ENCODE measurements around the gene OXGR1. TPM values are rescaled to one million over a fixed set of nuclear protein-coding genes. Genes with fewer than 3 reads are reported as not detected.

The OXGR1 gene
- total and polyA plus RNA-seq, 2 of the 8 experiments (the other 6 are each of a cell fraction or from before 2014, with no cell fraction given) = 0.34 to 1.8 TPM

DNA sequence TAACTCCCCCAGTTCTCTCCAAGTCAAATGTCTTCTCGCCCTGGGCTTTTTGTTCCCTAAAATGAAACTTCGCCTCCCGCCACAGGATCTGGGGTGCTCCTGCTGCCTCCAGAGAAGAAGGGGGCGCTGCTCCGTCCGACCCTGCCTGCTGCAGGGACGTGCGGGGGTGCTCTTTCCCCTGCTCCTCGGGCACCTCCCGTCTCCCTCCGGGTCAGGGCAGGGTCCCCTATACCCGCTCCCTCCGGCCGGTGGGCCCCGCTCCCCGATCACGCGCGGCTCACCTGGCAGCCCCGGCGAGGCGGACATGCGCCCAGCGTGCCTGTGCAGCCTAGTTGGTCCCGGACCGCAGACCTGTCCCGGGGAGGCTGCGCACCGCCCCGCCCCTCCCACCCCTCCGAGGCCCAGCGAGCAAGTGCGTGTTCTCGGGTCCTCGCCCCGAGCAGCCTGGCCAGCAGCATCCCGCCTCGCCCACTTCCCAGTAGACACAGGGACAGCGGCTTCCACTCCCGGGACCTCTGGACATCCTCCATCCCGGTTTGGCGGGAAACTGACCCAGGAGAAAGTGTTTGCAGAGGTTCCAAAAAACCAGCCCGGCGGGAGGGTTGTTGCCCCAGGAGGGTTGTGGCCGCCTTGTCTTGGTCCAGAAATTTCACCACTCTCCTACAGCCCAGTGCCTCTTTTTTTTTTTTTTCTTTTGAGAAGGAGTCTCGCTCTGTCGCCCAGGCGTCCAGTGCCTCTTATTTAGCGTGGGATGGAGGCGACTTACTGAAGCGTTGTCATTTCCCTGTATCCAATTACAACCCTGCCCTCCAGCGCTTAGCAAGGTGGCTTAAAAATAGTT lies at the start of gene OXGR1 (continued):
- TF ChIP-seq RXRA (IDR thresholded peaks at IDR 0.05; ENCODE audit: insufficient read depth, low read depth, low read length) (no peak), SP1 (IDR thresholded peaks at IDR 0.05; ENCODE audit: low read depth, low read length) (no peak), SP2 (IDR thresholded peaks at IDR 0.05; ENCODE audit: low read length) (no peak), NANOG (IDR thresholded peaks at IDR 0.05; ENCODE audit: insufficient read depth, low read depth, low read length, poor library complexity, severe bottlenecking) (no peak), MAFK (IDR thresholded peaks at IDR 0.05; ENCODE audit: low read depth, low read length) (no peak), CTBP2 (IDR thresholded peaks at IDR 0.05; ENCODE audit: borderline replicate concordance, insufficient read depth, insufficient read length, low read length) (no peak), ASH2L (IDR thresholded peaks at IDR 0.05; ENCODE audit: low read length) (peak; percentile 86), CREB1 (IDR thresholded peaks at IDR 0.05) (no peak), GABPA (IDR thresholded peaks at IDR 0.05; ENCODE audit: borderline replicate concordance, insufficient read depth, low read length) (no peak), SIRT6 (IDR thresholded peaks at IDR 0.05; ENCODE audit: low read length) (no peak), TAF7 (optimal IDR thresholded peaks at IDR 0.05; ENCODE audit: borderline replicate concordance, low read depth, low read length) (no peak), TAF1 (IDR thresholded peaks at IDR 0.05; ENCODE audit: low read depth, low read length) (0 out of 2 replicates have a peak, but pooled peaks have one; percentile 25), JUND (IDR thresholded peaks at IDR 0.05; ENCODE audit: low read length) (no peak), TCF12 (IDR thresholded peaks at IDR 0.05; ENCODE audit: low read depth, low read length) (no peak), POU5F1 (IDR thresholded peaks at IDR 0.05; ENCODE audit: low read depth, low read length) (no peak), YY1 (IDR thresholded peaks at IDR 0.05; ENCODE audit: low read depth, low read length) (peak; percentile 41; the same call in 1 of the 2 replicates), SIX5 (IDR thresholded peaks at IDR 0.05; ENCODE audit: low read depth, low read length) (no peak), TBP (IDR thresholded peaks at IDR 0.05; ENCODE audit: low read depth, low read length) (no peak), CHD2 (IDR thresholded peaks at IDR 0.05; ENCODE audit: low read length) (no peak)
- TF ChIP-seq, protein P1, sequence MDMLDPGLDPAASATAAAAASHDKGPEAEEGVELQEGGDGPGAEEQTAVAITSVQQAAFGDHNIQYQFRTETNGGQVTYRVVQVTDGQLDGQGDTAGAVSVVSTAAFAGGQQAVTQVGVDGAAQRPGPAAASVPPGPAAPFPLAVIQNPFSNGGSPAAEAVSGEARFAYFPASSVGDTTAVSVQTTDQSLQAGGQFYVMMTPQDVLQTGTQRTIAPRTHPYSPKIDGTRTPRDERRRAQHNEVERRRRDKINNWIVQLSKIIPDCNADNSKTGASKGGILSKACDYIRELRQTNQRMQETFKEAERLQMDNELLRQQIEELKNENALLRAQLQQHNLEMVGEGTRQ (IDR thresholded peaks at IDR 0.05; ENCODE audit: low read length) = no peak
- TF ChIP-seq, protein P2, sequence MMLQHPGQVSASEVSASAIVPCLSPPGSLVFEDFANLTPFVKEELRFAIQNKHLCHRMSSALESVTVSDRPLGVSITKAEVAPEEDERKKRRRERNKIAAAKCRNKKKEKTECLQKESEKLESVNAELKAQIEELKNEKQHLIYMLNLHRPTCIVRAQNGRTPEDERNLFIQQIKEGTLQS (IDR thresholded peaks at IDR 0.05; ENCODE audit: insufficient read depth, low read depth, low read length) = no peak
- TF ChIP-seq, protein P3, sequence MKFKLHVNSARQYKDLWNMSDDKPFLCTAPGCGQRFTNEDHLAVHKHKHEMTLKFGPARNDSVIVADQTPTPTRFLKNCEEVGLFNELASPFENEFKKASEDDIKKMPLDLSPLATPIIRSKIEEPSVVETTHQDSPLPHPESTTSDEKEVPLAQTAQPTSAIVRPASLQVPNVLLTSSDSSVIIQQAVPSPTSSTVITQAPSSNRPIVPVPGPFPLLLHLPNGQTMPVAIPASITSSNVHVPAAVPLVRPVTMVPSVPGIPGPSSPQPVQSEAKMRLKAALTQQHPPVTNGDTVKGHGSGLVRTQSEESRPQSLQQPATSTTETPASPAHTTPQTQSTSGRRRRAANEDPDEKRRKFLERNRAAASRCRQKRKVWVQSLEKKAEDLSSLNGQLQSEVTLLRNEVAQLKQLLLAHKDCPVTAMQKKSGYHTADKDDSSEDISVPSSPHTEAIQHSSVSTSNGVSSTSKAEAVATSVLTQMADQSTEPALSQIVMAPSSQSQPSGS (IDR thresholded peaks at IDR 0.05; ENCODE audit: low read length) = no peak
